Stimulated activated CD8-positive, alpha-beta memory T cell treated with anti-CD3 and anti-CD28 coated beads, Interleukin-7, amount 100 ng/mL, for 48 hours (primary cell): Measurements from ENCODE around the gene METTL23.
"Not testable (repeated sequence)": the region's sequence is repeated elsewhere in the genome, so short reads cannot be mapped to it uniquely, and the experiment has no call there.

ENCODE experiments used
- DNase-seq, 2 donors: peaks; one replicate each; pipeline ENCODE4 v3.0.0-alpha.2; 2020; ENCODE audit warnings: low read depth in 1 of 2; ENCODE audit errors: extremely low read depth in 1 of 2

METTL23 gene

DNA sequence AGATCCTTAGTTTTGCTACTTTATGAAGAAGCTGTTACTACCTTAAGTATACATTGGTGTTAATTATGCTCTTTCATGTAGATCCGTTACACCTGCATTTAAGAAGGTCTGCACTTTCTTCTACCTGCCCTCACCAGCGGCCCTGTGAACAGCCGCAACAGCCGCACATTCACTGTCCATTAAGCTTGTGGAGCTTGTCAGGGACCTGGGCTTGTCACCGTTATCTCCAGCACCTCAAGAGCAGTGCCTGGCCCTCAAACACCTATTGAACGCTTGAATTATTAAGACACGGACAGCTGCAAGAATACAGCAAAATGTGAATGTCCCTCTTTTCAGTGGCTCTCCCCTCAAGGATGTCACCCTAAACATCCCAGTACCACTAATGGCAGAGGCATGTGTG lies 12.9 kb upstream of the METTL23 start:
- DNase-seq = no peak

DNA sequence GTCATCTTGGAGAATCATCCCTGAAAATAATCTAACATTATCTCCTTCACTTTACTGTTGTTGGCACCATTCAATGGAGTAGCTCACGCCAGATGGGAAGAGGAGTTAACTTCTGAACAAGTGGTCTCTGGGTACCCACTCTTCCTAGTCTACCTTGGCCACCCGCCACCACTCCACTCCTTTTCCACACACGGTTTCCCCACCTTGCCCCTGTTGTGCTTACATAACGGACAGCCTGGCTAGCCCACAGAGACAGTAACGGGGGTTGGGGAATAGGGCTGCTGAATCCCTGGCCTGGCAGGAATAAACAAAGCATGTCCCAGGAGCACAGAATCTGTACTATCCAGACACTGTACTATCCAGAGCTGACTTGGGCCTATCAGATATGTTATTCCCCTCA lies 12.3 kb upstream of the METTL23 start:
- DNase-seq = no peak

DNA sequence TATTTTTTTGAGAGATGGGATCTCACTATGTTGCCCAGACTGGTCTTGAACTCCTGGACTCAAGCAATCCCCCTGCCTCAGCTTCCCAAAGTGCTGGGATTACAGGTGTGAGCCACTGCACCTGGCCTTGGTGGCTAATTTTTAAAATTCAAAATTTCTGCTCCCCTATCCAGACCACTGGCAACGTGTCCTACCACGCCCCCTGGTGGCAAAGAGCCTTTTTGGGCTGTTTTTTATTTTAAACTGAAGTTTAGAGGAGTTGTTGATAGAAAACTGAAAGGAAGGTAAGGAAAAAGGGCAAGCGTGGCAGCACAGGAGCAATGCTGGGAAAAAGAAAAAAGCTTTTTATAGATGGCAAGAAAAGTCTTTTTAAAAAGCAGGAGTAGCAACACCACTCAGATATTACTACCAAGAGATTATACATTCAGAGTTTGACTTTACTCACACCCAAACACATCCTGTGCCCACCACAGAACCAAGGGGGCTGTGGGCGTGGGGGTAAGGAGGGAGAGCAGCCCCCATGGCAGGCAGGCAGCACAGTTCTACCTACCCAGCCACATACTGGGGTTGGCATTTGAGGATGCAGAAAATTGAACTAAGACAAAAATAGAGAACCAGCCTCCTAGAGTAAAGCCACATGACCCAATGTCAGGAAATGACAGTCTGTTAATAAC lies 11.7 kb upstream of the METTL23 start:
- peak in 1 of 2 donors; percentile 32 for DNase-seq

DNA sequence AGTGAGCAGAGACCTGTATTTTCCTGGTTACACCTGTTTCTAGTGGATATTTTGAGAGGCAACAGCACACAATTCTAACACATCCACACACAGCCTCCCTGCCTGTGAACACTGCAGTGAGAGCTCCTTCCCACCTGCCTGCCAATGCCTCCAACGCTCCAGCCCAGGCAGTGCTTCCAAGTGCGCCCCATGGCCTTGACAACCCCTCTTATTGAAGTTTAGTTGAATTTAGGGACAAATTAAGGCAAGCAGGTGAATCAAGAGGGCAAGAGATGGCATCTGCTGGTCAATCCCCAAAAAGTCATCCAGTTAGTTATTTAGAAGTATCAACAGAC lies 11.2 kb upstream of the METTL23 start:
- no peak for DNase-seq

DNA sequence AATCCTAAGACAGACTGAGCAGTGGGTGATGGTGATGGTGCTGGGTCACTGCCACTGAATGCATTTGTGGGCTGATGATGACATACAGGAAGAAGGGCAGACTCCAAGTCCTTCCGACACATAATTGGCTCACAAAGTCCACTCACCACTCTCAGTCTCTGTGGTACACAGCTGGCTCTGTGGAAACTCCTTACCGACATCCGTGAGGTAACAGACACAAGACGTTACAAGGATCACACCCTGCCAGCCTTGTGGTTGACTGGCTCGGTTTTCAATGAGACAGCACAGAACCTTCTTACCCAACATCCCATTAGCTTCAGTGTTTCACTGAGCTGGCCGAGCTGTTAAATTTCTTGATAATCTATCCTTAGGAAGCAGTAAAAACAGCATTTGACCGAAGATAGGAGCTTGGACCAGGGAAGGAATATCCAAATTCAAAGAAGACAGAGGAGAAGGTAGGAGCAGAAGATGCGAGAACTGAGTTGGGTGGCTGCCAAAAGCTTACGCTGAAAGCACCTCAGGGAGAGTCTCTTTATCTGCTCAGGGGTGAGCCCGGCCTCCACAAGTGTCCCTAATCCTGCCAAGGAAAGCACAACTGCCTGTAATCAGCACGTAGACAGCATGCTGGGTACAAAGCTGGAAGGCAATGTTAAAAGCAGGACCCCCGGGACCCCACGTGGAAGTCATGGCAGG lies 10.3 kb upstream of the METTL23 start:
- peak; percentile 53 to 80 for DNase-seq

DNA sequence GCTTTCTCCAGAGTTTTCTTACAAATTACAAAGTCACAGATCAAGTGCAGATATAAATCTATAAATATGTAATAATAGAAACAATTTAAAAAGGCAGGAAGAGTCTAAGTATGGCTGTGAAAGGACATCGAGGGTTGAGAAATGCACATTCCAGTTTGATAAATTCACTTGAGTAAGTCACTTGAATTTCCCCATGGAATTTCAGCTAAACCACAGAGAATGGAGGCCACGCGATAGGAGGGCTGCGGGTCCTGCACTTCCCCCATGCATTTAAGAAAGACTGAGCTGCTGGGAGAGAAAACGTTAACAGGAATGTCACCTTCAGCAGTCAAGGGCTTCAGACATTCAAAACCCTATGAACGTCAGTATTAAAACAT lies 9.8 kb upstream of the METTL23 start:
- no peak for DNase-seq

DNA sequence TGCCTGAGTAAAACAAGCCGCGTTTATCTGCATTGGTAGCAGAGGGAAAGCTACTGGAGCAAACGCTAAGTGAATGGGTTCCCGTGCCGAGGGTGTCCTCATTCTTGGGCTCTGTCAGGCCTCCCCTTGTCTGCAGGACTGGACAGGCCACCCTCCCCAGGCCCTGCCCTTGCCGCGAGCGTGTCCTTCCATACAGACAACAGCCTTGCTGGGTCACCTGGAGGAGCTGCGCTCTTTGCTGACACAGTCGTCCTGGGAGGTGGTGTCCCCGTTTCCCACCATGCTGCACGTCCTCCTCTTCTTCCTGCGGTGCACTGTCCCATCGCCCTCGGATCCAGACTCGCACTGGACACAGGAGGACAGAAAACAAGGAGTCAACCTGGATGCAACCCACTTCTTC lies 8.1 kb upstream of the METTL23 start:
- DNase-seq = no peak

DNA sequence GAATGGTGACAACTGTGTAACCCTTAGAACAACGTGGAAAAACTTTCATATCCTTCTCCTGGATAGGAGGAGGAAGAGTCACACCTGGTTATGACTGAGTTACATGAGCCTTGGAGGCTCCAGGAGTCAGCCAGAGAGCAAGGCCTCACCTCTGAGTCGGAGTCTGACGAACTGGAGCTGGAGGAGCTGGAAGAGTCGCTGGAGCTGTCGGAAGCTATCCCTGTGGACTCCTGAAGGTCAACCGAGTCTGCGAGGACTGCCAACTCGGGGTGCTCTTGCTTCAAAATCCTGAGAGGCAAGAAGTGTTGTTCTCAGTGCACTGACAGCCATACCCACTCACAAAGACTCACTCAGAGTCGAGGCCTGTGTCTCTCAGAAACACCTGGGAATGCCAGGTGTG lies 6.4 kb upstream of the METTL23 start:
- no peak for DNase-seq

DNA sequence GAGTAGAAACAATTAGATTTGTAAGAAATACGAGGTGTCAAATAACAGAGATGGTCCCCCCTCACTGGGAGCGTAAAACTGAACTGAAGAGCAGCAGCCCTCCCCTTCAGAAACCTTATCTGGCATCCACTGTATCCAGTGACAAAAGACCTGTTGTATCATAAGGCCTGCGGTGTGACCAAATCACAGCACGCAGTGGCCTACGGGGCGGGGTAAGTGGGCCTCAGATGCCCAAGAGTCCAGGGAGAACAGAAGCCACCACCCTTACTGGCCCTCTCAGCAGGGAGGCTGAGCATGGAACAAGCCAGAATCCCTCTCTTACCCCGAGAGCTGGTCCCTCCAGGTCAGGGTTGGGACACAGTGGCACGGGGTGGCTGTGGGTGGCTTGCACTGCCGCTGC lies 5.7 kb upstream of the METTL23 start:
- no peak for DNase-seq

DNA sequence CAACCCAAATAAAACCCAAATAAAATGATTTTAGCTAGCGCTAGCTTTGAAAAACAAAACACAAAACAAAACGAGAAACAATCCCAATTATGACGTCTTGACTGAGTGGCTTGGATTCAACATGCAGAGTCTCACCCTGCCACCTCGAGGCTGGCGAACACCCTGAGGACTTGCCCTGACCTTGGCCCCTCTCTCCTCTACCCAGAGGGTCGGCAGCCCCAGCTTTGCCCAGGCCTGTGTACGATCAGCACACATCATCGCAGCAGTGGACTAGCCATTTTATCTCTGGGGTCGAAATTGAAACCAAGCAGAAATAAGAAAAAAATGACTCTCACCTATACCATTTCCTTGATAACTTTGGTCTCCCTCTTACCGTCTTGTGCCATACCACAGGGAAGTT lies 5.2 kb upstream of the METTL23 start:
- no peak for DNase-seq

DNA sequence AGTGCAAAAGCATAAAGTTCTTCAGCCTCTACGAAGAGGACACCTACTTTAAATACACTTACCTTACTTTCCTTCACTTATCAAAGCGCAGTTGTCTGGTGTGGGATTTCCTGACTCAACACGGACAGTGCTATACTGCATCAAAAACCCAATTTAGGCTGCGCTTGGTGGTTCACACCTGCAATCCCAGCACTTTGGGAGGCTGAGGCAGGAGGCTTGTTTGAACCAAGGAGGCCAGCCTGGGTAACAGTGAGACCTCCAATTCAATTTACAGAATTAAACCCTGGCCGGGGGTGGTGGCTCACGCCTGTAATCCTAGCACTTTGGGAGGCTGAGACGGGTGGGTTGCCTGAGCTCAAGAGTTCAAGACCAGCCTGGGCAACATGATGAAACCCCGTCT lies 4.4 kb upstream of the METTL23 start:
- DNase-seq = no peak

DNA sequence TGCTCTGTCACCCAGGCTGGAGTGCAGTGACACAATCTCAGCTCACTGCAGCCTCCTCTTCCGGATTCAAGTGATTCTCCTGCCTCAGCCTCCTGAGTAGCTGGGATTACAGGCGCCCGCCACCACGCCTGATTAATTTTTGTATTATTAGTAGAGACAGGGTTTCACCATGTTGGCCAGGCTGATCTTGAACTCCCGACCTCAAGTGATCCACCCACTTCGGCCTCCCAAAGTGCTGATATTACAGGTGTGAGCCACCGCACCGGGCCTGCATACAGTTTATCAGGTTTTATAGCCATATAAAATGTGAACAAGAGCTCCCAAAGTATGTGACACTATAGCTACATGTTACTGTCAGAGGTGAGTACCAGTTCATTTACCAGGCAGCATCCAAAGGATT lies 3.7 kb upstream of the METTL23 start:
- not testable (repeated sequence) for DNase-seq

DNA sequence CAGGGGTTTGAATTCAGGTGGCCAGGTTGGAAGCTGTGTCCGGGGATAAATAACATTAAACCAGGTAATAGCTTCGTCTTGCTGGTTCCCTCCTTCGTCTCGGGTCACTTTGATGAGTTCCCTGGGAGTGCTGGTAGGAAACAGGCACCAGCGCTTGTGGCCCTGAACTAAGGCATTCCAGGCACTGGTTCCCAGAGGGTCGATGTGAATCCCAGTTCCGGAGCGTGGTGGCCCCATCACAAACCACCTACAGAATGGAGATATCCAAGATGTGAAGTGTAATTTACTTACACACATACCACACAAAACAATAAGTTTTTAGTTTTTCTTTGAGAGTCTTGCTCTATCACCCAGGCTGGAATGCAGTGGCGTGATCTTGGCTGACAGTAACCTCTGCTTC lies 2.8 kb upstream of the METTL23 start:
- no peak for DNase-seq

DNA sequence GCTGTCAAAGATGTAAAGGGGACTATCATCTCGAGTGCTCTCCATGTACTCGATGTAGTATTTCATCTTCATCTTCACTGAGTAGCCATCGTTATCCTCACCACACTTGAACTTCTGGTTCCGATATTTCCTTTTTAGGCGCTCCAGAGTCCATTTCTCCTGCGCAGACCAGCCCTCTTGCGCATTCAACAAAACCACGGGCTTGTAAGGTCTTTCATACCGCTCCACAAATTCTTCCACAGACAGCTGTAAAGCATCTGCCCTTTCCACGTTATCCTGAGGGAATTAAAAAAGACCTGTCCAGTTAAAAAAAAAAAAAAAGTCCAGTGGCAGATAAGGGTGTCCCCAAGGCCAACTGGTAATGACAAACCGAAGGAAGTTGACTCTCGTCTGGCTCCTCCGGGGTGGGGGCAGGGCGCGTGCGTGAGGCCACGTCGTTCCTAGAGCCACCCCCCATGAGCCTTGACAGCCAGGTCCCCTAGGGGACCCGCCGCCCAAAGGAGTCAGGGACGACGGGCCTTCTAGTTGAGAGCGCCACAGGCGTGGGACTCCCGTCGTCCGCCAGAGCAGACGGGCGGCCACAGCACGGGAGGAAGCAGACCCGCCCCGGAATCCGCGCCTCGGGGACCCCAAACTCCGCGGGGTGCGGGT lies 934 bp upstream of the METTL23 start:
- peak; percentile 55 to 72 for DNase-seq

DNA sequence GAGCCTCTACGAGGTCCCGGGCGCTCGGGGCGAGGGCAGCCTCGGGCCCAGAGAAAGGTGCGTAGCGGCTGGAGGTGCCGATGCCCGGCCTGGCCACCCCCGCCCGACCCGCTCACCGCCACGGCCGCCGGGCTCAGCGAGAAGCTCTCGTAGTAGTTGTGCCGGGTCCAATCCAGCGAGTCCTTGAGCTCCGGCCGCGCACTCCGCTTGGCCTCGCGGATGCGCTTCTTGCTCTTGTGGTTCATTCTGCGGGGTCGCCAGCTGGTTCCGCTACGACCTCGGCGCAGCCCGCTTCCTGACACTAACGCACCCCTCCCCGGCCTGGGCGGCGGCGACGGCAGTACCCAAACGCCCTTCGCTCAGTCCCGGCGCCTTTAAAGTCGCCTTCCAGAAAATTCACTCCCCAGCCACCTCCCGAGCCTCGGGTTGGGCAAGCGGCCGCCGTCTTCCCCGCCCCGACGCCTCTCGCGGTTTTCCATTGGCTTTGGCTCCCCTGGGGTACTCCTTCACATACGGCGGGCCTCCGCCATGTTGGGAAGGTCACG lies 336 bp upstream of the METTL23 start, which contains the start of gene JMJD6:
Gene JMJD6, minus strand, starts transcription at position 376 of the 545 bp plus-strand sequence. Its CDS starts 131 bp downstream, at position 245.
- DNase-seq = peak; percentile 91 to 93

DNA sequence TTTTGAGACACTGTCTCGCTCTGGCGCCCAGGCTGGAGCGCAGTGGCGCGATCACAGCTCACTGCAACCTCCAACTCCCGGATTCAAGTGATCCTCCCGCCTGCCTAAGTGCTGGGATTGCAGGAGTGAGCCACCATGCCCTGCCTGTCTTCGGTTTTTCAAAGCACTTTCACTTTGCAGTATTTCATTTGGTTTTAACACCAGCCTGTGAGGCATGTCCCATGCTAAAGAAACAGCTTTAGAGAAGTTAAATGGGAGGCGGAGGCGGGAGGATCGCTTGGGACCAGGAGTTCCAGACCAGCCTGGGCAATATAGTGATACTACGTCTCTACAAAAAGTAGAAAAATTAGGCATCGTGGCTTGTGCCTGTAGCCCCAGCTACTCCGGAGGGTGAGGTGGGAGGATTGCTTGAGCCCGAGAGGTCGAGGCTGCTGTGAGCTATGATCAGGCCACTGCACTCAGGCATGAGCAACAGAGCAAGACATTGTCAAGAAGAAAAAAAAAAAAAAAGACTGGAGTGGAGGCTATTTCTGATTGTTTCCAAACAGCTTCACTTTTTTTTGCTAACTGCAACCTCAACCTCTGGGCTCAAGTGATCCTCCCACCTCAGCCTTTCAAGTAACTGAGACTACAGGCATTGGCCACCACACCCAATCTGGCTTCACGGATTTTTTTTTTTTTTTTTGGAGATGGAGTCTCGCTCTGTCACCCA lies 1.3 kb downstream of the METTL23 start:
- DNase-seq = no peak

DNA sequence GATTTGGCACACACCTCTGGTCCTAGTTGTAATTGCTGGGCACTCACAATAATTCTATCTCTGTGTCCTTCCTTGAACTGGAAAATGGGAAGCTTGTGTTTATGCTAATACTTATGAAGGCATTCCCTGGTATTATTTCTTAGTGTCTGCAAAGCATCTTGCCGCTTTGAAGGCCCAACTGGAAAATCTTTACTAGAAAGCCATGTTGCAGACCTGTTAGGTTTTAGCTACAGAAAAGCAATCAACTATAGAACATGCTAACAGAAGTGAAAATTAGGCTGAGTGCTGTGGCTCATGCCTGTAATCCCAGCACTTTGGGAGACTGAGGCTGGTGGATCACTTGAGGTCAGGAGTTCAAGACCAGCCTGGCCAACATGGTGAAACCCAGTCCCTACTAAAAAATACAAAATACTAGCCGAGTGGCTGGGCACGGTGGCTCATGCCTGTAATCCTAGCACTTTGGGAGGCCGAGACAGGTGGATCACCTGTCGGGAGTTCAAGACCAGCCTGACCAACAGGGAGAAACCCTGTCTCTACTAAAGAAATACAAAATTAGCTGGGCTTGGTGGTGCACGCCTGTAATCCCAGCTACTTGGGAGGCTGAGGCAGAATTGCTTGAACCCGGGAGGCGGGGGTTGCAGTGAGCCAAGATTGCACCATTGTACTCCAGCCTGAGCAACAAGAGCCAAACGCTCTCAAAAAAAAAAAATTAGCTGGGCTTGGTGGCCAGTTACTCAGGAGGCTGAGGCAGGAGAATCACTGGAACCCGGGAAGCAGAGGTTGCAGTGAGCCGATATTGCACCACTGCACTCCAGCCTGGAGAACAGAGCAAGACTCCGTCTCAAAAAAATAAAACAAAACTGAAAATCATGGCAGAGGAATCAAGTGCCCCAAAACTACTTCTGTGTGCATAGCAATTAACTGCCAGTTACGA lies 5.4 kb downstream of the METTL23 start:
- not testable (repeated sequence) for DNase-seq

DNA sequence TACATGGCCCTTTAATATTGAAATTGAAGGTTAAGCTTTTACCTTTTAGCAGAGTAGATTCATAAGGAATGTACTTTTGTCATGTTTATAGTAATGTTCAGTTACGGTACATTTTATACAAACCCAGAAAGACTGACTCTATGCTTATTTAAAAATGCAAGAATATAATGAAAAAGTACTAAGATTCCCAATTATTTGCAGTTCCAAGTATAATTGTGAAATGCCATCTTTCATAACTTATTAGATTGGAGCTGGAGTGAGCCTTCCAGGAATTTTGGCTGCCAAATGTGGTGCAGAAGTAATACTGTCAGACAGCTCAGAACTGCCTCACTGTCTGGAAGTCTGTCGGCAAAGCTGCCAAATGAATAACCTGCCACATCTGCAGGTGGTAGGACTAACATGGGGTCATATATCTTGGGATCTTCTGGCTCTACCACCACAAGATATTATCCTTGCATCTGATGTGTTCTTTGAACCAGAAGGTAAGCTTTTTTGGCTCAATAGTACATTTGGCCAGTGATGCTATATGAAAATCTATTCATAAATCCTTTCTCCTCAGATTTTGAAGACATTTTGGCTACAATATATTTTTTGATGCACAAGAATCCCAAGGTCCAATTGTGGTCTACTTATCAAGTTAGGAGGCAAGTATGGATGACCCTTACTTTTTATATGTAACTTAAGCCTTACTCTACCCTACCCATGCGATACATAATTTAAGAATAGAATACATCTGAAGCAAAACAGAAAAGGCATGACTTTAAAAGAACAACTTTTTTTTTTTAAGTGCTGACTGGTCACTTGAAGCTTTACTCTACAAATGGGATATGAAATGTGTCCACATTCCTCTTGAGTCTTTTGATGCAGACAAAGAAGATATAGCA lies 6.3 kb downstream of the METTL23 start:
- no peak for DNase-seq

DNA sequence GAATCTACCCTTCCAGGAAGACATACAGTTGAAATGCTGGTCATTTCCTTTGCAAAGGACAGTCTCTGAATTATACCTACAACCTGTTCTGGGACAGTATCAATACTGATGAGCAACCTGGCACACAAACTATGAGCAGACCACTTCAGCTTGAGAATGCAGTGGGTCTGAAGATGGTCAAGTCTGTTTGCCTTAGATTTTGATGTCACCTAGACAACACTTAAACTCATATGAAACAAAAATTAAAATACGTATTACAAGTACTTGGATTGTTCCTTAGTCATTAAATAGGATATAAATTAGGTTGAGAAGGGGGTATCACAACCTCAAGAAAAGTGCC lies 6.9 kb downstream of the METTL23 start:
- no peak for DNase-seq
